Upper lobe of right lung (tissue), 1 donor: ENCODE data around the gene C1QC. TPM values are rescaled to one million over a fixed set of nuclear protein-coding genes. Genes with fewer than 3 reads are reported as not detected.

Experiments used
- ATAC-seq: fragments of 200-7000 bp; cut with Tn5 transposase; one replicate; pipeline ENCODE4 v1.9.1; 2020; ENCODE audit warnings: mild to moderate bottlenecking, moderate library complexity
- DNase-seq: peaks from one replicate; pipeline ENCODE4 v3.0.0-alpha.2; 2020
- H3K27ac ChIP-seq: fragments of 200-600 bp; one replicate; pipeline ENCODE4 v1.8.0; 2022
- H3K27me3 ChIP-seq: fragments of 200-600 bp; one replicate; pipeline ENCODE4 v1.8.0; 2022; ENCODE audit warnings: mild to moderate bottlenecking
- H3K36me3 ChIP-seq: fragments of 200-600 bp; one replicate; pipeline ENCODE4 v1.8.0; 2022
- H3K4me1 ChIP-seq: fragments of 200-600 bp; one replicate; pipeline ENCODE4 v1.8.0; 2022
- H3K4me3 ChIP-seq: fragments of 200-600 bp; one replicate; pipeline ENCODE4 v1.8.0; 2022; ENCODE audit warnings: mild to moderate bottlenecking
- H3K9me3 ChIP-seq: fragments of 200-600 bp; one replicate; pipeline ENCODE4 v1.8.0; 2022
- intact Hi-C: fragments of 100-400 bp; cut with DNase I; formaldehyde crosslinking; loops from one replicate; pipeline ENCODE4 v1.11.0; 2022
- total RNA-seq: library from RNA; stranded (reverse); fragmentation: NEBNext Ultra II Directional; extraction: Animal tissue kit (Norgen Biotek cat#: 25700); gene quantifications from one replicate; pipeline ENCODE4 v1.2.1, GENCODE V29; 2021
- TF ChIP-seq, protein P1 (sequence below): fragments of 200-600 bp; IDR thresholded peaks from one replicate; pipeline ENCODE4 v1.8.0; 2022; ENCODE audit warnings: antibody characterized with exemption
- donor health status: DM: no; HTN: yes; CAD: no; lungs with severe emphysema.

C1QC gene
- total RNA-seq, 1 donor from 2014 or later, result 353 TPM

DNA sequence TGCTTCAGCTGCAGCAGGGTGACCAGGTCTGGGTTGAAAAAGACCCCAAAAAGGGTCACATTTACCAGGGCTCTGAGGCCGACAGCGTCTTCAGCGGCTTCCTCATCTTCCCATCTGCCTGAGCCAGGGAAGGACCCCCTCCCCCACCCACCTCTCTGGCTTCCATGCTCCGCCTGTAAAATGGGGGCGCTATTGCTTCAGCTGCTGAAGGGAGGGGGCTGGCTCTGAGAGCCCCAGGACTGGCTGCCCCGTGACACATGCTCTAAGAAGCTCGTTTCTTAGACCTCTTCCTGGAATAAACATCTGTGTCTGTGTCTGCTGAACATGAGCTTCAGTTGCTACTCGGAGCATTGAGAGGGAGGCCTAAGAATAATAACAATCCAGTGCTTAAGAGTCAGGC is 4.1 kb upstream of the C1QC start:
- Histone ChIP-seq H3K9me3 (no peaks in the 10 kb centered on the region), H3K4me1 (peaks cover 4% of the 10 kb centered on the region), H3K36me3 (no peaks in the 10 kb centered on the region), H3K4me3 (peak overlapping the region; percentile 41), H3K27me3 (peaks cover 9% of the 10 kb centered on the region), H3K27ac (no peak overlapping the region)
- intact Hi-C loops, result no loop called here
- ATAC-seq, result no peak
- peak; percentile 55 for DNase-seq
- TF ChIP-seq, protein P1, sequence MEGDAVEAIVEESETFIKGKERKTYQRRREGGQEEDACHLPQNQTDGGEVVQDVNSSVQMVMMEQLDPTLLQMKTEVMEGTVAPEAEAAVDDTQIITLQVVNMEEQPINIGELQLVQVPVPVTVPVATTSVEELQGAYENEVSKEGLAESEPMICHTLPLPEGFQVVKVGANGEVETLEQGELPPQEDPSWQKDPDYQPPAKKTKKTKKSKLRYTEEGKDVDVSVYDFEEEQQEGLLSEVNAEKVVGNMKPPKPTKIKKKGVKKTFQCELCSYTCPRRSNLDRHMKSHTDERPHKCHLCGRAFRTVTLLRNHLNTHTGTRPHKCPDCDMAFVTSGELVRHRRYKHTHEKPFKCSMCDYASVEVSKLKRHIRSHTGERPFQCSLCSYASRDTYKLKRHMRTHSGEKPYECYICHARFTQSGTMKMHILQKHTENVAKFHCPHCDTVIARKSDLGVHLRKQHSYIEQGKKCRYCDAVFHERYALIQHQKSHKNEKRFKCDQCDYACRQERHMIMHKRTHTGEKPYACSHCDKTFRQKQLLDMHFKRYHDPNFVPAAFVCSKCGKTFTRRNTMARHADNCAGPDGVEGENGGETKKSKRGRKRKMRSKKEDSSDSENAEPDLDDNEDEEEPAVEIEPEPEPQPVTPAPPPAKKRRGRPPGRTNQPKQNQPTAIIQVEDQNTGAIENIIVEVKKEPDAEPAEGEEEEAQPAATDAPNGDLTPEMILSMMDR, result no peak

DNA sequence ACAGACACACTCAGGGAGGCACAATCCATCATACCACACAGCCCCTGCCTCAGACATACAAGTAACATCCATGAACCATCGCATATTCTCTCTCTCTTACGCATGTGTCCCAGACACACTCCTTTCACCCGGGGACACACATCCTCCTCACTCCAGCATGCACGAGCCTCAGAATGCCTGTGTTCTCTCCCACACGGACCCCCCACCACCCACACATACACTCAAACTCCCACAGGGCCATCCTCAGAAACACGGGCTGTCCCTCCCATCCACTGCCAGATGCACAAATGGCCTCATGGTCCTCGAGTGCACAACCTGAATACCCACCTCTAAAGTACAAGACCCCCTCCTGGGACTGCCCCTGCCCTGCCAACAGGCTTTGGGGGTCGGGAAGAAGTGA is 2.2 kb upstream of the C1QC start:
- intact Hi-C loops, result loop anchor here (2.0 kb wide), 1 partner anchor 220 kb away; no protein-coding TSS in a partner anchor
- no peak overlapping the region for H3K4me3 ChIP-seq

DNA sequence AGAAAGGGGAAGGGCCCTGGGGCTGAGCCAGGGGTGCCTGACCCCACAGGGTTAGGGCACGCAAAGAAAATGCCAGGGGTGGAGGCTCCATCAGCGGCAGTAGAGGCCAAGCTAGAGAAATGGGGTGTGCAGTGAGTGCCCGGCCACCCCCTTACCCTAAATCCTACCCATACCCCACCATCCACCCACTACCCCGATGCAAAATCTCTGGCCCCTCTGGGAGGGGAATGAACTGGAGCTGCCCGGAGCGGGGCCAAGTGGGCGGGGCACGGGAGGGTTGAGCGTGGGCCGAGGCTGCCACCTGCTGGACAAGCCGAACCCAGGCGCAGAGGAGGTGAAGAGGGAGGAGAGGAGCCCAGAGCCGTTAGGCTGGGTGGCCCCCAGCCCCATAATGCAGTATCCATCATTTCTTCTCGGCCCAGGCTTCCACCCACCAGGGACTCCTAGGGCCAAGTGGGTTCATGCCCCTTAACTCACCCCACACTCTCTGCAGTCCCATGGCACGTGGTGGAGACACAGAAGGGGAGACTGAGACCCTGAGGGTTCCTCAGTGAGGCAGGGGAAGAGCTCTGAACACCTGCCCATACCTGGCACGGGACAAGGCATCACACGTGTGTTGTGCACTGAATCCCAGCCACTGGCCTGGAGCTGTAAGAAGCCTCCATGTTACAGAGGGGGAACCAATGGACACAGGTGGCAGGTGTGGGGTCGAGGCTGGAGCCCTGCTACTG is 1.4 kb upstream of the C1QC start:
- intact Hi-C loops, result loop anchor here (2.0 kb wide), 1 partner anchor 221 kb away; no protein-coding TSS in a partner anchor
- Histone ChIP-seq H3K4me3 (no peak overlapping the region), H3K27me3 (peaks cover 9% of the 10 kb centered on the region), H3K36me3 (no peaks in the 10 kb centered on the region), H3K9me3 (no peaks in the 10 kb centered on the region), H3K4me1 (peaks cover 4% of the 10 kb centered on the region), H3K27ac (no peak overlapping the region)
- ATAC-seq, result peak; percentile 80
- TF ChIP-seq, protein P1, result peak; percentile 94
- peak; percentile 93 for DNase-seq

More for the DNA sequence above, 2.2 kb upstream of the C1QC start:
- H3K9me3 ChIP-seq, result no peaks in the 10 kb centered on the region
- no peak overlapping the region for H3K27ac ChIP-seq
- H3K4me1 ChIP-seq, result peaks cover 4% of the 10 kb centered on the region
- ATAC-seq, result no peak
- TF ChIP-seq, protein P1, result no peak
- no peaks in the 10 kb centered on the region for H3K36me3 ChIP-seq
- peaks cover 9% of the 10 kb centered on the region for H3K27me3 ChIP-seq
- no peak for DNase-seq

DNA sequence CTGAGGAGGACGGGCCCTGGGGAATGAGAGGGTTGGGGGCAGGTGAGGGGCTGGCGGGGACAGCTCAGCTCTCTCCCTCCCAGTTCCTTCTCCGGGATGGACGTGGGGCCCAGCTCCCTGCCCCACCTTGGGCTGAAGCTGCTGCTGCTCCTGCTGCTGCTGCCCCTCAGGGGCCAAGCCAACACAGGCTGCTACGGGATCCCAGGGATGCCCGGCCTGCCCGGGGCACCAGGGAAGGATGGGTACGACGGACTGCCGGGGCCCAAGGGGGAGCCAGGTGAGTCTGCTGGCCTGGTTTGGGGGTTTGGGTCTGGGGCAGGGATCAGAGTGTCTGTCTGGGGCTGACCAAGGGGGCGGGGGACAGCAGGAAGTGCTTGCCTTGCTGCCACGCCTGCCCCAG is 495 bp downstream of the C1QC start:
- no peak for DNase-seq
- TF ChIP-seq, protein P1, result no peak
- Histone ChIP-seq H3K36me3 (no peaks in the 10 kb centered on the region), H3K9me3 (no peaks in the 10 kb centered on the region), H3K27ac (peak overlapping the region; percentile 24), H3K4me1 (peaks cover 4% of the 10 kb centered on the region), H3K4me3 (peak overlapping the region; percentile 34), H3K27me3 (peaks cover 9% of the 10 kb centered on the region)
- intact Hi-C loops, result no loop called here
- no peak for ATAC-seq

DNA sequence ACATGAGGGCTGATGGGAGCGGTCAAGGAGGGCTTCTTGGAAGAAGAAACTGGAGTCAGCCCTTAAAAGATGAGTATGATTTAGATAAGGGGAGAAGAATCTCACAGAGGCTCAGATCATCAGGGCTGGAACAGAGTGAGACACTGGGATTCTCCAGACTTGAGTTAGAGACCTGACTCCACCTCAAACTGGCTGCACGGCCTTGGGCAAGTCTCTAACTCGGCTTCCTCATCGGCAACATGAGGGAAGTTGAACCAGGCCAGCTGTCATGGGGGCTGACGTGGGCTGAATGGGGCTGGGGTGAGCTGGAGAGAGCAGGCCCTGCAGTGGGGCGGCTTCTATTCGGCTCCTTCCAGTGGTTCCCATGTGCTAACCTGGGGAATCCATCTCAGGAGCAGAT is 2.5 kb downstream of the C1QC start:
- intact Hi-C loops, result no loop called here
- Histone ChIP-seq H3K27ac (peak overlapping the region; percentile 63), H3K27me3 (peaks cover 9% of the 10 kb centered on the region), H3K4me1 (peaks cover 4% of the 10 kb centered on the region), H3K9me3 (no peaks in the 10 kb centered on the region), H3K4me3 (peak overlapping the region; percentile 34), H3K36me3 (no peaks in the 10 kb centered on the region)
- DNase-seq (peak; percentile 77), ATAC-seq (peak; percentile 59)
- TF ChIP-seq, protein P1, result no peak
